SJSA1 (cell line): ENCODE results near the gene SESN3. TPM values are rescaled to one million over a fixed set of nuclear protein-coding genes. Genes with fewer than 3 reads are reported as not detected.
"Not testable (repeated sequence)": the region's sequence is repeated elsewhere in the genome, so short reads cannot be mapped to it uniquely, and the experiment has no call there.

Experiments
- DNase-seq, 2 experiments: peaks; one replicate each; pipeline ENCODE4 v3.0.0-alpha.2; 2015 to 2020; ENCODE audit warnings: low spot score in 2 of 2, low read depth in 1 of 2
- H3K27ac ChIP-seq: fragments of 250-450 bp; sonication (Bioruptor Pico); 2 replicates; pipeline ENCODE4 v1.5.1; 2020; ENCODE audit warnings: mild to moderate bottlenecking, moderate library complexity
- H3K27me3 ChIP-seq: fragments of 250-450 bp; sonication (Bioruptor Pico); replicated peaks from 2 replicates; pipeline ENCODE4 v1.5.1; 2020; ENCODE audit warnings: mild to moderate bottlenecking, moderate library complexity
- H3K36me3 ChIP-seq: fragments of 250-450 bp; sonication (Bioruptor Pico); 2 replicates; pipeline ENCODE4 v1.5.1; 2020; ENCODE audit warnings: mild to moderate bottlenecking
- H3K4me1 ChIP-seq: fragments of 250-450 bp; sonication (Bioruptor Pico); replicated peaks from 2 replicates; pipeline ENCODE4 v1.6.1; 2021; ENCODE audit warnings: mild to moderate bottlenecking
- H3K4me3 ChIP-seq: fragments of 250-450 bp; sonication (Bioruptor Pico); 2 replicates; pipeline ENCODE4 v1.5.1; 2020; ENCODE audit warnings: mild to moderate bottlenecking
- H3K9me3 ChIP-seq: fragments of 250-450 bp; sonication (Bioruptor Pico); replicated peaks from 2 replicates; pipeline ENCODE4 v1.5.1; 2020; ENCODE audit warnings: mild to moderate bottlenecking
- total RNA-seq: library from RNA; depleted of rRNA; stranded (reverse); fragments of >200 nt; shearing (Covaris generic); gene quantifications from 2 replicates; pipeline ENCODE4 v1.2.3, GENCODE V29; 2014

SESN3 gene
- total RNA-seq, 1 experiment from 2014 or later = 0.66 TPM

- Histone ChIP-seq H3K36me3 (no peaks in the 10 kb centered on the region), H3K27ac (no peak overlapping the region), H3K9me3 (no peaks in the 10 kb centered on the region), H3K4me3 (no peak overlapping the region), H3K27me3 (no peaks in the 10 kb centered on the region), H3K4me1 (no peaks in the 10 kb centered on the region)
- no peak for DNase-seq
Measured at GRCh38 chr11:95219599-95219998, 11.4 kb downstream of the SESN3 start.

DNA sequence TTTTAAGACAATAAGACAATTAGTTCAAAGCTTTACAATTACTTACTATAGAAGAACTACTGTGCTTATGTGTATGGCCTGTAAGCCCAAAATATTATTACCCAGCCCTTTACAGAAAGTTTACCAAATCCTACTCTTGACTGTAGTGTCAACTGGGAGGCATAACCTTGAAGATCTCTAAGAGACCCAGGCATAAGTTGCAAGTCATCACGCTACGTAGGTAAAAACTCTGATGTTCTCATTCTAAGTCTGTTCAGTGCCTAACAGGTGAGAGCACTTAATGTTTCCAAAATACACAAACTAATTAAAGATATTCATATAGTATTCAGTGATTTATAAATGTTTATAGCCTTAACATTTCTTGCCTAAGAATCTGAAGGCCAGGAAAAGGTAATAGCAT is 12.9 kb downstream of the SESN3 start:
- no peaks in the 10 kb centered on the region for H3K9me3 ChIP-seq

GRCh38 chr11:95212609-95213008 is 18.4 kb downstream of the SESN3 start:
- no peak overlapping the region for H3K27ac ChIP-seq
- DNase-seq = no peak
- no peaks in the 10 kb centered on the region for H3K36me3 ChIP-seq
- H3K27me3 ChIP-seq = no peaks in the 10 kb centered on the region
- H3K9me3 ChIP-seq = no peaks in the 10 kb centered on the region
- H3K4me1 ChIP-seq = no peaks in the 10 kb centered on the region
- no peak overlapping the region for H3K4me3 ChIP-seq

More for the DNA sequence above, 12.9 kb downstream of the SESN3 start:
- no peak for DNase-seq
- Histone ChIP-seq H3K4me1 (no peaks in the 10 kb centered on the region), H3K27ac (no peak overlapping the region), H3K27me3 (no peaks in the 10 kb centered on the region), H3K36me3 (no peaks in the 10 kb centered on the region), H3K4me3 (no peak overlapping the region)

- not testable (repeated sequence) for H3K36me3 ChIP-seq, H3K9me3 ChIP-seq, H3K4me3 ChIP-seq, H3K4me1 ChIP-seq, H3K27ac ChIP-seq, DNase-seq, H3K27me3 ChIP-seq
Measured at GRCh38 chr11:95209535-95209934, 21.5 kb downstream of the SESN3 start.

DNA sequence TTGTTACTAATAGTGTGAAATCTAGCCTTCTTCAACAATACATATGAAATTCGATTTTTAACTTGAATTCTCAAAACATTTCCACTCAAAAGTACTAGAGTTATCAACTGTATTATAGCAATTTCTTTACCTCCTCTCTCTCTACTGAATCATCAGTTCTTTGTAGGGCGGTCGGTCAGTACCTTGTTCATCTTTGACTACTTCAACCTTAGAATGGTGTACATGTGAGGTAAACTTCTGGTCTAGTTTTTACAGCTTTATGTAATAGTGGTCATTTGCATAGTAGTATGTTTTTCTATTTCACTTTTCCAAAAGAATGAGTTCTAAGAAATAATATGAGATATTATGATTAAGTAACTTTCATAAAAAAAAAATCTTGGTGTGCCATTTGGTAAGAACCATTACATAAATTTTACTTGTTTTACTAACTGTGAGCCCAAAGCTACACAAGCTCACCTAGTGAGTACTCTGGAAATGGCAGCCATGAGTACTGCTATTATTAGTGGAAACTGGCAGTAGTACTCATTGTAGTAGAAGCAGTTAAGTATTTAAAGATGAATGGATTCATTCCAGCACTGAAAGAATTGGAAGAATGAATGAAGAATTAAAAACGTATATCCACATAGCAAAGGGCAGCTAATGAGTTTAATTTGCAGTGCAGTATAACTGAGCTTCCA is 30.1 kb downstream of the SESN3 start:
- H3K4me3 ChIP-seq = no peak overlapping the region
- DNase-seq = no peak
- no peak overlapping the region for H3K27ac ChIP-seq
- H3K36me3 ChIP-seq = no peaks in the 10 kb centered on the region
- H3K9me3 ChIP-seq = no peaks in the 10 kb centered on the region
- H3K27me3 ChIP-seq = no peaks in the 10 kb centered on the region
- H3K4me1 ChIP-seq = no peaks in the 10 kb centered on the region

DNA sequence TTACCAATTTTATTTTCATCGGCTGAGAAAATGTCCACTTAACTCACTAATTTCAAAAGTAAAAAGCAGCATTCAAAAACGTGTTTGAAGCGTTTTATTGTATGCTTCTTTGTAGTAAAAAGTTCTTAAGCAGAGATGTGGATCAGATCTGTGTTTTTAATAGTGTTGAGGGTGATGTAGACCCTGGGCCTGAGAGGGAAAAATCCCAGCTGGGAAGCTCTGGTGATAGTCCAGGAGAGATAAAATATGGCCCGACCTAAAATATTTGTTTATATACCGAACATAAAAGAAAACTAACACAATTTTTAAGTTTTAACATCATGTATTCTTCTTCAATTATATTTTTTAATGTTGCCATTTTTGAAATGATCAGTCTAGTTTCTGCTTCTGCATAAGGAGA is 35.2 kb downstream of the SESN3 start:
- Histone ChIP-seq H3K27ac (no peak overlapping the region), H3K9me3 (no peaks in the 10 kb centered on the region), H3K27me3 (no peaks in the 10 kb centered on the region), H3K4me1 (no peaks in the 10 kb centered on the region), H3K36me3 (no peaks in the 10 kb centered on the region), H3K4me3 (no peak overlapping the region)
- DNase-seq = no peak

- Histone ChIP-seq H3K27ac (no peak overlapping the region), H3K36me3 (no peaks in the 10 kb centered on the region), H3K9me3 (no peaks in the 10 kb centered on the region), H3K27me3 (no peaks in the 10 kb centered on the region), H3K4me3 (no peak overlapping the region), H3K4me1 (no peaks in the 10 kb centered on the region)
- DNase-seq = no peak
Measured at GRCh38 chr11:95193541-95193940, 37.5 kb downstream of the SESN3 start.

DNA sequence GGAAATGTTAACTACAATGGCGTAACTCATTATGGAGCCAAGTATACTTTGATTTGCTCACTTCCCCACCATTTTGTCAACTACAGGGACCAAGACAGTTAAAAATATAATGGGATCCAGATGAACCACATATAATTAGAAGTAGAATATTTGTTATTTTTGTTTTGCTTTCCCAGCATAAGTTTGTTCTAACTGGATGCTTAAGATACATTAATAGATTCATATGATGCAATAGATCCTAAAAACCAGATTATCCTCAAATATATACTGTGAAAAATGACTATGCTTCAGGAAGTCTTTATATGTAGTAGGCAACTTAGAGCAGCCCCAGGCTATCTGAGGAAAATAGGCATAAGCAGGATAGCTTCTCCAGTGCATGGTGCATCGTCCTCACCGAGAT is 38.3 kb downstream of the SESN3 start:
- Histone ChIP-seq H3K27me3 (no peaks in the 10 kb centered on the region), H3K9me3 (no peaks in the 10 kb centered on the region), H3K4me1 (no peaks in the 10 kb centered on the region), H3K4me3 (no peak overlapping the region), H3K27ac (no peak overlapping the region), H3K36me3 (no peaks in the 10 kb centered on the region)
- DNase-seq = no peak

- no peaks in the 10 kb centered on the region for H3K36me3 ChIP-seq
- no peaks in the 10 kb centered on the region for H3K4me1 ChIP-seq
- H3K4me3 ChIP-seq = no peak overlapping the region
- H3K27ac ChIP-seq = no peak overlapping the region
- no peak for DNase-seq
- no peaks in the 10 kb centered on the region for H3K27me3 ChIP-seq
- no peaks in the 10 kb centered on the region for H3K9me3 ChIP-seq
Measured at GRCh38 chr11:95187723-95188122, 43.3 kb downstream of the SESN3 start.

- no peak for DNase-seq
Measured at GRCh38 chr11:95182397-95182796, 48.6 kb downstream of the SESN3 start.

DNA sequence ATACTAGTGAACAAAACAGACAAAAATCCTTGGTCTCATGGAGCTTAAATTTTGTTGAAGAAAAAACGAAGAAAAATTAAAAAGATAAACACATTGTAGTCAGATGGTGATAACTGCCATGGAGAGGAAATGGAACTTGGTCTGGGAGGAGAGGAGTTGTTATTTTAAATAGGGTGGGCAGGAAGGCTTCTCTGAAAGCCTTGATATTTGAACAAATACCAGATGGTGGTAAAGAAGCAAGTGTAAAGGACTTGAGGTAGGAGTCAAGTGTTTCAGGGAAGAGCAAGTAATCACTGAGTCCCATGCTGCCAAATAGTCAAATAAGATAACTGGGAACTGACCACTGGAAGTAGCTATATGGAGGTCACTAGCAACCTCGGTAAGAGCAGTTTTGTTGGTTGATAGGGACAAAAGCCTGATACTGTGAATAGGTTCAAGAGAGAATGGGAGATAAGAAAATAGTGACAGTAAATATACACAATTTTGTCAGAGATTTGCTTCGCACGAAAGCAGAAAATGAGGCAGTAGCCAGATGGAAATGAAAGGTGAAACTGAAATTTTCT is 55.1 kb downstream of the SESN3 start:
- H3K9me3 ChIP-seq = no peaks in the 10 kb centered on the region
- no peaks in the 10 kb centered on the region for H3K36me3 ChIP-seq
- H3K27ac ChIP-seq = no peak overlapping the region
- no peaks in the 10 kb centered on the region for H3K27me3 ChIP-seq
- no peak overlapping the region for H3K4me3 ChIP-seq
- H3K4me1 ChIP-seq = no peaks in the 10 kb centered on the region
- no peak for DNase-seq

More at GRCh38 chr11:95182397-95182796, 48.6 kb downstream of the SESN3 start:
- no peaks in the 10 kb centered on the region for H3K9me3 ChIP-seq
- no peaks in the 10 kb centered on the region for H3K27me3 ChIP-seq
- H3K27ac ChIP-seq = no peak overlapping the region
- H3K36me3 ChIP-seq = no peaks in the 10 kb centered on the region
- no peaks in the 10 kb centered on the region for H3K4me1 ChIP-seq
- H3K4me3 ChIP-seq = no peak overlapping the region

DNA sequence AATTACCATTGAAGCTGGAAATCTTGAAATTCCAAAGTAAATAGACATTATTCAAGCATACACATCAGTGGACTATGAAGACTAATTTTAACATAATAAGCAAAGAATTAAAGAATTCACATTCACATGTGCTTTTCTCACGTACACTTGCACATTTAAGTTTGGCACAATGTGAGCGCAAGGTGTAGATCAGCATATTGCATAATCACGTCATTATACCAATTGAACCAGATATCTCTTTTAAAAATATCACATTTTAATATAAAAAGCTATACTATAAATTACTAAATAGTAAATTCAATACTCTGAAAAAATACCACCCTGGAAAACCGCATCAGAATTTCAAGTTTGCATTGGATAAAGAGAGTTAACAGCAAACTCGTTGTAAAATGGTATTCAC is 60.7 kb downstream of the SESN3 start:
- Histone ChIP-seq H3K27me3 (no peaks in the 10 kb centered on the region), H3K36me3 (no peaks in the 10 kb centered on the region), H3K4me3 (no peak overlapping the region), H3K4me1 (no peaks in the 10 kb centered on the region), H3K27ac (no peak overlapping the region), H3K9me3 (no peaks in the 10 kb centered on the region)
- DNase-seq = no peak

GRCh38 chr11:95166781-95167180 is 64.2 kb downstream of the SESN3 start:
- H3K9me3 ChIP-seq = no peaks in the 10 kb centered on the region

DNA sequence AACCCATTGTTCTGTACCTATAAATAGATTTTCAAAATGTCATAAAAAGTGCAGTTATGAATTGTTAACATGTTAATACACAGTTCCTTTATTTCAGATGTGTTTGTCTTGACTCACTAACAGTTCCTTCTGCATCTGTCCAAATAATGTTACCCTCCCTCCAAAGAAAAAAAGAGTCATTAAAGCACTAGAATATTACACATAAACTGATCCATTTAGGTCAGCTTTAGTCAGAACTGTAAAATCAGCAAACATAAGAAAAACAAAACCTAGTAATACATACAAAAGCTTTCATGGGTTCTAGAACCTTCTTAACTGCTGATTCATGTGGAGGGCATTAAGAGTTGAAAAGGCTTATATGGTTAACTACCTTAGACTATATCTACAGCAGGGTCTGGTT is 65.4 kb downstream of the SESN3 start:
- Histone ChIP-seq H3K27ac (no peak overlapping the region), H3K36me3 (no peaks in the 10 kb centered on the region), H3K9me3 (no peaks in the 10 kb centered on the region), H3K4me3 (no peak overlapping the region), H3K27me3 (no peaks in the 10 kb centered on the region), H3K4me1 (no peaks in the 10 kb centered on the region)
- DNase-seq = no peak

More at GRCh38 chr11:95166781-95167180, 64.2 kb downstream of the SESN3 start:
- Histone ChIP-seq H3K27me3 (no peaks in the 10 kb centered on the region), H3K36me3 (no peaks in the 10 kb centered on the region), H3K4me1 (no peaks in the 10 kb centered on the region), H3K27ac (no peak overlapping the region), H3K4me3 (no peak overlapping the region)
- DNase-seq = no peak

DNA sequence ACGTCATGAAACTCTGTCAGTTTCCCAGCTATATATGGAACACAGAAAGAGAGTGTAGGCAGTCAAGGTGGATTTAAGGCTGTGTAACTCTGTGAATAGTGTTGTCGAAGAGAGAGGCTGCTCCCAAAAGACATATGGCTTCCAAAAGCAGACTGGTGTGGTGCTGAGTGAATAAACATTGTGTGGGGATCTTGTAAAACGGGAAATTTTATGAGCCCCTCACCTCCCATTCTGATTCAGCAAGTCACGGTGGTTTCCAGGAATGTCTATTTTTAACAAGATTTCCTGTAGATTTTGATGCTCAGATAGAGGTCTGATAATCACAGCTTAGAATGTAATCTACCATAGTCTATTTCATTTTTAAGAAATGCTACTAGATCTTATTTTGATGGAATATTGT is 67.9 kb downstream of the SESN3 start:
- Histone ChIP-seq H3K27ac (no peak overlapping the region), H3K9me3 (no peaks in the 10 kb centered on the region), H3K36me3 (no peaks in the 10 kb centered on the region), H3K4me1 (no peaks in the 10 kb centered on the region), H3K4me3 (no peak overlapping the region), H3K27me3 (no peaks in the 10 kb centered on the region)
- DNase-seq = no peak
